Epidermal melanocyte (primary cell): ENCODE measurements around the gene TP53.

Experiments used
- DNase-seq: peaks from one replicate; pipeline ENCODE4 v3.0.0; 2011; ENCODE audit warnings: low spot score; ENCODE audit not compliant: insufficient read length

Gene TP53

GRCh38 chr17:7687072-7687907, at the start of gene TP53:
Gene TP53, minus strand, starts transcription at chr17:7687490. Its CDS starts 10,896 bp downstream, at chr17:7676594.
- DNase-seq: peak; percentile 71

- no peak for DNase-seq
Measured at GRCh38 chr17:7732981-7733539, 45.8 kb upstream of the TP53 start.

GRCh38 chr17:7729816-7730215, 42.5 kb upstream of the TP53 start:
- no peak for DNase-seq

- no peak for DNase-seq
Measured at GRCh38 chr17:7727886-7728285, 40.6 kb upstream of the TP53 start.

GRCh38 chr17:7721612-7722011, 34.3 kb upstream of the TP53 start:
- no peak for DNase-seq

- no peak for DNase-seq
Measured at GRCh38 chr17:7720125-7720524, 32.8 kb upstream of the TP53 start.

GRCh38 chr17:7719661-7720060, 32.4 kb upstream of the TP53 start:
- DNase-seq: no peak

- no peak for DNase-seq
Measured at GRCh38 chr17:7717756-7718350, 30.6 kb upstream of the TP53 start.

GRCh38 chr17:7716901-7717755, 29.8 kb upstream of the TP53 start, which contains the start of gene DNAH2:
Gene DNAH2, plus strand, starts transcription at chr17:7717744. Its CDS starts 1,991 bp downstream, at chr17:7719735.
- DNase-seq: peak; percentile 75

GRCh38 chr17:7715936-7716886, 28.9 kb upstream of the TP53 start:
- DNase-seq: no peak

GRCh38 chr17:7714721-7715594, 27.7 kb upstream of the TP53 start:
- no peak for DNase-seq

GRCh38 chr17:7713782-7714181, 26.5 kb upstream of the TP53 start:
- no peak for DNase-seq

GRCh38 chr17:7712111-7712771, 25.0 kb upstream of the TP53 start:
- DNase-seq: no peak

- no peak for DNase-seq
Measured at GRCh38 chr17:7711051-7711755, 23.9 kb upstream of the TP53 start.

- no peak for DNase-seq
Measured at GRCh38 chr17:7710301-7710700, 23.0 kb upstream of the TP53 start.

- DNase-seq: no peak
Measured at GRCh38 chr17:7709031-7709430, 21.7 kb upstream of the TP53 start.

GRCh38 chr17:7707858-7708750, 20.8 kb upstream of the TP53 start:
- DNase-seq: no peak
